Measurements from ENCODE around the gene GKN2.
"Not testable (repeated sequence)": the region's sequence is repeated elsewhere in the genome, so short reads cannot be mapped to it uniquely, and the experiment has no call there.

The GKN2 gene

DNA sequence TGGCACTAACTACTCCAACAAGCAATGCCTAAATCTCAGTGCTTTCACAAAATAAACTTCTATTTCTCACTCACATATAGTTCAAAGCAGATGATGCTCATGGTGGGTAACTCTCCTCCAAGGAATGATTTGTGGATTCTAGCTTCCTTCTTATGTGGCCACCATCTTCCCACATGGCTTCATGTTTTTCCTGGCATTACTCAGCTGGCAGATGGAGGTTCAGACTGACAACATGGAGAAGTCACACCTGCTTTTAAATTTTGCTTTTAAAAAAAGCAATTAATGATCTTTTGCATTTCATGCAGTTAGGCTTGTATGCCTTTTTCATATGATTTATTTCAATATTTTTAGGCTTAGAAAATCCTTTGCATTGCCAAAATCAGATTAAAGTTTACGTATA lies 6.3 kb upstream of the GKN2 start:
- DNase-seq = no peak

DNA sequence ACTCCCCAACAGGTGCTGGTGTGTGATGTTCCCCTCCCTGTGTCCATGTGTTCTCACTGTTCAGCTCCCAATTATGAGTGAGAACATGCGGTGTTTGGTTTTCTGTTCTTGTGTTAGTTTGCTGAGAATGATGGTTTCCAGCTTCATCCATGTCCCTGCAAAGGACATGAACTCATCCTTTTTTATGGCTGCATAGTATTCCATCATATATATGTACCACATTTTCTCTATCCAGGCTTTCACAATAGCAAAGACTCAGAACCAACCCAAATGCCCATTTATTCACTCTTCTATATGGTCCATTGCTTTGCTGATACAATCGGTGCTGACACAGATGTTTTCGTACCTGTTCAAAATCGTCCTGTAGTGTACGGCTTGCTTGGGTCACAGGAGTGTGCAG lies 2.7 kb upstream of the GKN2 start:
- DNase-seq = not testable (repeated sequence)

GRCh38 chr2:68951899-68952298 lies 794 bp downstream of the GKN2 start:
- DNase-seq = no peak

GRCh38 chr2:68948710-68949109 lies 4.0 kb downstream of the GKN2 start:
- DNase-seq = no peak

GRCh38 chr2:68946117-68946516 lies 6.6 kb downstream of the GKN2 start:
- DNase-seq = no peak

GRCh38 chr2:68943581-68944568 lies 8.8 kb downstream of the GKN2 start:
- peak; percentile 70 for DNase-seq

DNA sequence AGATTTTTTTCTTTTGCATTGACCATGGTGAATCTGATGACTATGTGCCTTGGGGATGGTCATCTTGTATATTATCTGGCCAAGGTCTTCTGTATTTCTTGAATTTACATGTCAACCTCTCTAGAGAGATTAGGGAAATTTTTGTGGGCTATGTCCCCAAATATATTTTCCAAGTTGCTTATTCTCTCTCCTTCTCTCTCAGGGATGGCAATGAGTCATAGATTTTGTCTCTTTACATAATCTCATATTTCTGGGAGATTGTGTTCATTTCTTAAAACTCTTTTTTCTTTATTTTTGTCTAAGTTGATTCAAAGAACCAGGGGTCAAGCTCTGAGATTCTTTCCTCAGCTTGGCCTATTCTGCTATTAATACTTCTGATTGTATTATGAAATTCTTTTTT lies 9.9 kb downstream of the GKN2 start:
- no peak for DNase-seq

GRCh38 chr2:68940369-68940768 lies 12.3 kb downstream of the GKN2 start:
- DNase-seq = no peak

DNA sequence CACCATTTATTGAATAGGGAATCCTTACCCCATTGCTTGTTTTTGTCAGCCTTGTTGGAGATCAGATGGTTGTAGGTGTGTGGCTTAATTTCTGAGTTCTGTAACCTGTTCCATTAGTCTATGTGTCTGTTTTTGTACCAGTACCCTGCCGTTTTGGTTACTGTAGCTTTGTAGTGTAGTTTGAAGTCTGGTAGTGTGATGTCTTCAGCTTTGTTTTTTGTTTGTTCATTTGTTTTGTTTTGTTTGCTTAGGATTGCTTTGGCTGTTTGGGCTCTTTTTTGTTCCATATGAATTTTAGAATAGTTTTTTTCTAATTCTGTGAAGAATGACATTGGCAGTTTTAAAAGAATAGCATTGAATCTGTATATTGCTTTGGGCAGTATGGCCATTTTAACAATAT lies 12.7 kb downstream of the GKN2 start:
- DNase-seq = no peak

DNA sequence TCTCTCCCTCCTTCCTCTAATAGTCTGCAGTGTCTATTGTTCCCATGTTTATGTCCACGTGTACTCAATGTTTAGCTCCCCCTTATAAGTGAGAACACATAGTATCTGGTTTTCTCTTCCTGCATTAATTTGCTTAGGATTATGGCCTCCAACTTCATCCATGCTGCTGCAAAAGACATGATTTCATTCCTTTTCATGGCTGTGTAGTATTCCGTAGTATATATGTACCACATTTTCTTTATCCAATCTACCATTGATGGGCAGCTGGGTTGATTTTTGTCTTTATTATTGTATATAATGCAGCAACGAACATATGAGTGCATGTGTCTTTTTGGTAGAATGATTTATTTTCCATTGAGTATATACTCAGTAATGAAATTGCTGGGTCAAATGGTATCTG lies 13.8 kb downstream of the GKN2 start:
- DNase-seq = no peak

DNA sequence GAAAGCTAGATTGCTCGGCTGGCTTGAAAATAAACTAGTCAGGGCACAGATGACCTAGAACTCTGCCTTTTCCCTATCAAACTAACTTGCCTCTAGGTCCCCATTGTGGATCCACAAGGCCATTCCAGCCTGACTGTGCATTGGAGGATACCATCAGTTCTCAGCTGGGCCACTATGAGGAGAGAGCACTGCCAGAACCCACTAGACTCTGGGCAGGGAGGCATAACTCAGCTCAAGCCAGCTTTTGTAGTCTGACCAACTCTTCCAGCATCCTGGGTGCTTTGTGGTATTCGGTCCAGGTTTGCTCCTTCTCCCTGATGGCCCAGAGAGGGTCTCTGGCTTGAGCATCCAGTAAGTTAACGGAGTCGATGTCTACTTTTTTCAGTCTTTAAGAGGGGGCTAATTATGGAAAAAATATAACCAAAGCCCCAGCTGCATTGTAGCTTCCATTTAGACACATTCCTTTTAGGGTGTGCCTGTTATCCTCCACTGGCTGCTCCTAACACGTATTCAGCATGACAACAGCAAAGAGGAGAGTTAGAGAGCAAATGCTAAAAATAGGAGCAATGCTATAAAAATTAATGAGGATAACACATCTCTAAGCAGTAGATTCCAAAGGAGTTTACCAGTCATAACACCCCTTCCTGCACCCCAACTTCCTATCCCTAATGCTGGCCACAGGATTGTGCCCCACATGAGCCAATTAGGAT lies 15.2 kb downstream of the GKN2 start:
- peak; percentile 19 for DNase-seq

GRCh38 chr2:68936889-68937288 lies 15.8 kb downstream of the GKN2 start:
- peak; percentile 47 for DNase-seq

DNA sequence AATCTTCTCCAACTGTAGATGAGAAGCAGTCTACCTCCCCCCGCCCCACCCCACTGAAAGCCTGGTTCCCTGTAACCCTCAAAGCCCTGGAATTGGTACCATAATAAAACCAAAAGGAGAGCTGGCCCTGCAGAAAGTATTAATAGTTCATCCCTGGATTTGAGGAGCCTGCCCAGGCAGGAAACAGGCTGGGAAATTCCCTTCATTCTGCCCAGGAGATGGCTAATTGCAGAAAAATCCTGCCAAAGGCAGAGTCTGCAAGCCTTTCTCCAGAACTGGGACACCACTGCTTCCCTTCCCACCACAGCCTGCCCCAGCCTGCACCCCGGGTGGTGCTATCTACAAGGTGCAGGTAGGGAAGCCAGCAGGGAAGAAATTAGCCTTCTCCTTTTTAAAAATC lies 16.3 kb downstream of the GKN2 start:
- peak; percentile 72 for DNase-seq

DNA sequence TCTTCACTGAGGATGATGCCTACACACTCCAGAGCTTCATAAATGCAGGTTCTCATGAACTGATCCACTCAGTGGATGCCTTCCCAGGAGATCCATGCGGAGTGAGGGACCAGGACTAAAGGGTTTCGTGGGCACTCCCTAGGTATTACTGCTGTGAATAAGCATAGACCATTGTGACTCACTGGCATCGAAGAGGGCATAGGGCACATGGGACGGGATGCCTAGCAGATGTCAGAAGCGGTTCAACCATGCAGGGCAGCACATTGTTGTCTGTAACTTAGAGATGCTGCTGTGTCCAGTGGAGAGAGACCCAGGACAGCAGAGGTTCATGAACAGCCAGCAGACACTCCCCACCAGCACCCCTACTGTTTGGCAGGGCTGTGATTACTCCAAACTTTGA lies 17.2 kb downstream of the GKN2 start:
- DNase-seq = no peak

- DNase-seq = peak; percentile 10
These were observed 18.7 kb downstream of the GKN2 start for GRCh38 chr2:68934021-68934420.

- DNase-seq = peak; percentile 3
These were observed 20.3 kb downstream of the GKN2 start for GRCh38 chr2:68932402-68932801.

DNA sequence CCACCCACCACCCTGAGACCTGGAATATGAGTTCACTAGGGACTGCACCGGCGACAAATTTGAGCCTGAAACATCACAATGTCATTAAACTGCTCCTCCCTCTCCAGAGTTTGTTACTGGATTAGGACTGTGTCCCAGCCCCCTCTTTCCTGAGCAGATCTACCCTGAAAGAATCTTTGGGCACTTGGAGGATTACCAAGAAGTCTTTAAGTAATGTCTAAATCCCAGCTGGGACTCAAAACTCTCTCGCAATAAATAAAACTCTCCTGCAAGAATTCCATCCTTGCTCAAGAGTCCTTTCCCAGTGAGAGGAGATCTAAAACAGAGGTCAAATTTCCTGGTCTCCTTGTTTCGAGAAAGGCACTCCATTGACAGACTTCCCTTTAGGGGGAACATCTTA lies 20.9 kb downstream of the GKN2 start:
- DNase-seq = peak; percentile 86

GRCh38 chr2:68931149-68931711 lies 21.5 kb downstream of the GKN2 start:
- no peak for DNase-seq

DNA sequence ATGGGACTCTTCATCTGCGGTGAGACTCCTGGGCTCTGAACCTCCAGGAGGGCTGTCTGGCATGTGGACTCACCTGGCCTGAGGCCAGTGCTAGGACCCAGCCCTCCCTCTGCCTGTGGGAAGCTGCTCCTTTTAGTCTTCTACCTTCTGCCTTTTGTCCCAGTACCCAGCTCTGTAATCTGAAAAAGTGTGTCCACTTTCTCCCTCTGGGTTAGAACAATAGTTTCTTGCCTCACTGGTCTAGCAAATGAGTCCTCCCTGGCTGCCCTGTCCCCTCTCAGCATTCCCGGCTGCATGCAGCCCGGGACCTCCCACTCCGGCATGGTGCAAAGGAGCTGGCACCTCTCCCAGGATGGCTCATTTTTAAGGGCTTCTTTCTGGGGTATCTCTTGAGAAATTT lies 25.9 kb downstream of the GKN2 start:
- peak; percentile 14 for DNase-seq

GRCh38 chr2:68925295-68925896 lies 27.3 kb downstream of the GKN2 start:
- peak; percentile 35 for DNase-seq

DNA sequence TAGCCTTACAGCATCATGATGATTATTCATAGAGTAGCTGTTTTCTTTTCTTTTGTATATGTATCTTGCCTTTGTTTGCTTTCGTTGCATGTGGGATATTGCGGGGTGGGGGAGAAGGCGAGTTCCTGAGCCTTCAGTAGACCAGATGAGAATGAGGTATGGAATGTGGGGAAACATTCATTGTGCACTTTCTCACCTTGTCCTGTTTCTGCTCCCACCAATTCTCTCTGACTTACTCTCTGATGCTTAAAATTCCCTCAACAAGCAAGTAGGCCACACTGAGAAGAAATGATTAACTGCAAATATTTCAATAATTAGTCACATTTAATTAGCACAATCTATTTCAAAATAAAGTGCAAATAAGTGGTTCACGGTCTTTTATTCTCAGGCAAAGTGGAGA lies 31.0 kb downstream of the GKN2 start:
- no peak for DNase-seq

DNA sequence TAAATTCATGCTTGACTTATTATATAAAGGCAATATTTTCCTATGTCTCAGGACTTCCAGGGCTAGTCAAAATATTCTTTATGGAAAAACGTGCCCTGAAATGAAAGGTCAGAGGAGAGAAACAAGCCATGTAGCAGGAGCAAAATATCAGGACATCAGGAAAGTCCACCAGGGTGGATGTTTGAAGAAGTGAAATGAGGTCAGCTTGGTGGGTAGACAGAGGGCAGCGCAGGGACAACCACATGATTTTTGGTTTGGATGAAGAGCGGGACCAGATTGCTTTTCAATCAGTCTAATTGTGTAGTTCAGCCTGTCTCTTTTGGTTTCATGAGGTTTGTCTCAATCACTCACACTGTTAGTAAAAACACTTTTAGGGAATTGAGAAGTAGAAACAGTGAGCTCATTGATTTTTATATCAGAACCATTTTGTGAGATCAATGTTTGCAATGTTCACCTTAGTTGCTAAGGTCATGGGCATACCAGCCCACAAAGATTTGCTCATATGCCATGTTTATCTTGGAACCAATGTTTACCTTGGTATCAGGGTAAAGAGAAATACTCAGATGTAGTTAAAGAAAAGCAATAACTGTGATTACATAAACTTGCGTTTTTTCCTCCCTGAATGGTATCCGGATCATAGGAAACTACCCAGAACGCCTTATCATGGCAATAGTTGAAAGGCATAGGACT lies 32.1 kb downstream of the GKN2 start:
- no peak for DNase-seq

All from fibroblast of skin of scalp (primary cell).